PFSK-1 (cell line): ENCODE measurements around the gene MYO5B.

Experiments used
- FOXP2 ChIP-seq: optimal IDR thresholded peaks from 2 replicates; pipeline ENCODE3; 2011; ENCODE audit warnings: borderline replicate concordance, control low read depth, inconsistent platforms; ENCODE audit not compliant: insufficient read depth; ENCODE audit errors: extremely low read length, extremely low read depth
- REST ChIP-seq, 2 experiments: IDR thresholded peaks; 2 replicates each; pipeline versions ENCODE4 v1.6.1 to v1.8.0; 2011 to 2012; ENCODE audit warnings: low read depth in 2 of 2, low read length in 2 of 2, control low read depth in 1 of 2, inconsistent platforms in 1 of 2, mild to moderate bottlenecking in 1 of 2, moderate library complexity in 1 of 2; ENCODE audit not compliant: insufficient read depth in 1 of 2
- SIN3A ChIP-seq: IDR thresholded peaks from 2 replicates; pipeline ENCODE4 v1.6.1; 2012; ENCODE audit warnings: mild to moderate bottlenecking, low read length, moderate library complexity, borderline replicate concordance; ENCODE audit not compliant: insufficient read depth
- TAF1 ChIP-seq: IDR thresholded peaks from 2 replicates; pipeline ENCODE4 v1.6.1; 2012; ENCODE audit warnings: low read length, control low read depth, borderline replicate concordance; ENCODE audit not compliant: insufficient read depth

DNA sequence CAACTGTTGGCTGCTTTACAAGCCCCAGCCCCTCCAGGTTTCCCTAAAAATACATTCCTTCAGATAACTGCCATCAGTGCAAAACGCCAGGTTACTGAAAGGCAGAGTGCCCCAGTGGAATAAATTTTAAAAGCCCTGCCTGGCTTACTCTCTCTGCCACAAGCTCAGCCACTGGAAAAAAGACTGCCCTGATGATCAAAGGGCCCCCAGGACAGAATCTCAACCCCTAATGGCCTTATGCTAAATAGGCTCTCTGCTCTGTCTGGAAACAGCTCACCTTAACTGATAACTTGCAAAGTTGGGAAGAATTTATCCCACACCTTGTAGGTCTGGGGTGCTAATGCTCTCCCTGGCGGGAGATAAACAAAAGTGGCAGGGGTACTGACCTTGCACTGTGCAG lies 37.5 kb upstream of the MYO5B start:
- TF ChIP-seq SIN3A (no peak), REST (IDR thresholded peaks at IDR 0.05; ENCODE audit: insufficient read depth in 1 of 2, low read depth in 2 of 2, low read length in 2 of 2) (no peak), TAF1 (no peak), FOXP2 (no peak)
